GM19397 (cell line): Measurements from ENCODE around the gene RPL18A.

Source experiments
- ATAC-seq: cut with Tn5 transposase; IDR thresholded peaks from one replicate; pipeline ENCODE4 v1.9.1; 2021; ENCODE audit warnings: mild to moderate bottlenecking, moderate library complexity; ENCODE audit not compliant: unreplicated experiment

Gene RPL18A

GRCh38 chr19:17908244-17908643, 48.5 kb downstream of the RPL18A start:
- ATAC-seq: no peak

GRCh38 chr19:17909003-17909732, 49.5 kb downstream of the RPL18A start:
- no peak for ATAC-seq

GRCh38 chr19:17910791-17911360, 51.2 kb downstream of the RPL18A start:
- ATAC-seq: no peak
